CD4-positive, alpha-beta T cell treated with Interferon gamma for 1 hour (primary cell): ENCODE data around the gene ISL2.

Experiments used
- DNase-seq: peaks from one replicate; pipeline ENCODE4 v3.0.0-alpha.2; 2020

The ISL2 gene

DNA sequence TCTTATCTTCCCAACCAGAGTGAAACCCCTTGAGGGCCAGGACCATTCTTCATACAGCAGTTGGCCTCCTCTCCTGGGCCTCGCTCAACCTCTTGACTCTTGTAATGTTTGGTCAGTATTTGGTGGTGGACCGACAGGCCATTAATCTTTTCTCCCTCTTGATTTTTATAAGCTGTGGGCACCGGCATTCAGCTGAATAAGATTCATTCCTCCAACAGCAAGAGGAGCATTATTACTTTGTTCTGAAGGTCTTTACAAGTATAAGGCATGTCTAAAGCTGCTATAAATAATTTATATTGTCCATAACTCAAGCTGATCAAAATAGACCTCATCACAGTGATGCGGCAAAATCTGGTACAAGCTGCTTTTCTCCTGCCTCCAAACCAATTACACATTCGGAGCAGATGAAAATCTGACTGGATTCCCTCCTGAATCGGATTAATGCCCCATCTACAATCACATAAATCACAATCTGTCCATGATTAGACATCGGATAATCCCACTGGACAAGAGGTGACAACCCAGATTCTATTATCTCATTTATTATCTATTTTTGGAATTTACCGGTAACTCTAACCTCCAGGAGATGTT, 8.4 kb upstream of the ISL2 start:
- DNase-seq = no peak

DNA sequence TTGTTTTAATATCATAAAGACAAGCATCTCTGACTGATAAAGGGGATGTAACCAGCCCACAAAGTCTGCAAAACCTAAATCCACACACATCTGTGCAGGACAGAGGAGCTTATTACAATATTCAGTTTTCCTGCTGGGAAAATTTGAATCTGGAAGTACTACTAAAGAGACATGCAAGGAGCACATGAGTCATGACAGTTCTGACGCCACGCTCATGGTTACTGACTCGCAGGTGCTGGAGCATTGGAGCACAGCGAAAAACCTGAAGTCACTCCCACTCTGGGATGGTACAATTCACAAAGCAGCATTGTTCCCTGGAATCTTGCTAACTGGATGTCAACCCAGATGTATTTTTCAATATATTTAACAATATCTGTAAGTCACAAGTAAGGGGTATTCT, 7.6 kb upstream of the ISL2 start:
- DNase-seq = no peak

DNA sequence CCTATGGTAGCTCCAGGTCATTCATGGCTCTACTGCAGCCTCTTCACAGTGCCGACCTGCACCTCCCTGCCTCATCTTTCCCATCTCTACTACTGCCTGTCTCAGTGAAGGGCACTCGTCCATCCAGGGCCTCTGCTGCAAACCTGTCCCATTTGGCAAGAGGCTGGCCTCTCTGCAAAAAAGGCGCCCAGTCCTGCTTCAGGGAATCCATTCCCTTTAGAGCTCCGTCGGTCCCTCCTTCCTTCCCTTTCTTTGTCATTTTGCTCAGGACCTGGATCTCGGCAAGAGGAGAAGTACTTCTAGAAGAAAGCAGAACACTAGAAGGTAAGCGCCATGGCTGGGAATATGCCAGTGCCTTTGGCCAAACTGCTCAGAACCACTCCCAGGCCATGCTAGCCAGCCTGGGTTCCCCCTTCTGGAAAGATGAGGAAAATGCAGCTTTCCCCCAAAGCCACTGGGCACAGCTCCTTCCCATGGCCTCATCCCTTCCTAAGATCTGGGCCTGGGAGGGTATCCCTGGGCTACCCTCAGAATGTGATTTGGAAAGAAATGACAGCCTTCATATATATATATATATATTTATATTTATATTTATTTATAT, 6.4 kb upstream of the ISL2 start:
- DNase-seq = no peak

DNA sequence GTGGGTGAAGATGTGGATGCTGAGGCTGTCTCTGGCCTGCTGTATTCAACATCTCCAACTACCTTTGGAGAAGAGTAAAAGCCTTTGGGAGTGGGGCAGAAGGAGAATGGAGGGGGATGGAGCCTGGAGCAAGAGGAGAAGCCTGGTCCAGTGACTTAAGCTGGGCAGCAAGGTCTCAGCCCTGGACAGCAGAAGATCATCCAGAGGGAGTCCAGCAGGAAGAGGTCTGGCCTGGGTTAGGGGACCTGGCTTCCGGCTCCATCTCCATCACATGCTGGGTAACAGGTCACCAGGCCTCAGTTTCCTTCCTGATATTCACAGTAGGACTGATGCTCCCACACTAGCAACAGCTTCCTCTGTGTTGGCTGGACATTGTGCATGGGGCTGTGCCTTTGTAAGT, 3.8 kb upstream of the ISL2 start:
- no peak for DNase-seq

DNA sequence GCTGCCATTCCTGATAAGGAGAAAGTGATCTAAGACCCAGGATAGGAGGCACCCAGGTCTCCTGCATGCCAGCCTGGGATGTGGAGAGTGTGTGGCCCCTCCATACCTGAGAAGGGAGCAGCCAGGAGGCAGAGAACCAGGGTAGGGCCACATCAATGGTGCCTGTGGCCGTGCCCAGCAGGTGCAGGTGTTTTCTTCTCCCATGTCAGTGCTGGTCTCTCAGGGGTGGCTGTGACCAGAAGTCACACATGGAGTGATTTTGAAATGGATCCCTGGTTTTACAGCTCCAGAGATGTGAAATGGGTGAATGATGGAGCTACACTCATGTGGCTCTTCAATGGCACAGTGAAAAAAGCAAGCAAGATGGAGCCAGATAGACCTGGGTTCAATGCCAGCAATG, 3.3 kb upstream of the ISL2 start:
- DNase-seq = no peak

DNA sequence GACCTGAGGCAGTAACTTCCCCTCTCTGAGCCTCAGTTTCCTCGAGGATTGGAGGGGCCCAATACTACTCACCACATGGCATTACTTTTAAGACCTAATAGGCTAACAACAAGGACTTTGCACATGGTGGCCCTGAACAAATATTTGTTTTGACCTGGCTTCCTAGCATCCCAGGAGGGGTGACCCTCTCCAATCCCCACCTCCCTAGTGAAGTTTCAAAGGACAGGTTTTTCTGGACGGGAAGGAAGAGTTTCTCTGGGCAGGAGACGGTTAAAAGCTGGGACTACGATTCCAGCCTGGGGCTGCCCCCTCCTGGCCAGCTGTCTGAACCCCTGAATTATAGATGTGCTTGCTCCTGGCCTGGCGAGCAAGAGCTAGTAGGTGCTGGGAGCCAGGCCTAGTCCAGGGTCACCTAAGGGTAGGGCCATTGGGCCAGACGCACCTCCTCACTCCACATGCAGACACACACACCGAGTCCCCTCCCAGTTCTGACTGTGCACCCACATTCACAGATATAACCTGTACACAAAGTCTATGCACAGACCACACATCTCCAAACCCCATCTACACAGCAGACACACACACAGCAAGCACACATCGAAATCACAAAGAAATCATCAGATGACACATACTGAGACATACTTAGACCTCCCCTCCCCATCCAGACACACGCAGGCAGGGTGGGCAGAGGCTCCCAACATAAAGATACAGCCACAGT, 2.7 kb upstream of the ISL2 start:
- no peak for DNase-seq

DNA sequence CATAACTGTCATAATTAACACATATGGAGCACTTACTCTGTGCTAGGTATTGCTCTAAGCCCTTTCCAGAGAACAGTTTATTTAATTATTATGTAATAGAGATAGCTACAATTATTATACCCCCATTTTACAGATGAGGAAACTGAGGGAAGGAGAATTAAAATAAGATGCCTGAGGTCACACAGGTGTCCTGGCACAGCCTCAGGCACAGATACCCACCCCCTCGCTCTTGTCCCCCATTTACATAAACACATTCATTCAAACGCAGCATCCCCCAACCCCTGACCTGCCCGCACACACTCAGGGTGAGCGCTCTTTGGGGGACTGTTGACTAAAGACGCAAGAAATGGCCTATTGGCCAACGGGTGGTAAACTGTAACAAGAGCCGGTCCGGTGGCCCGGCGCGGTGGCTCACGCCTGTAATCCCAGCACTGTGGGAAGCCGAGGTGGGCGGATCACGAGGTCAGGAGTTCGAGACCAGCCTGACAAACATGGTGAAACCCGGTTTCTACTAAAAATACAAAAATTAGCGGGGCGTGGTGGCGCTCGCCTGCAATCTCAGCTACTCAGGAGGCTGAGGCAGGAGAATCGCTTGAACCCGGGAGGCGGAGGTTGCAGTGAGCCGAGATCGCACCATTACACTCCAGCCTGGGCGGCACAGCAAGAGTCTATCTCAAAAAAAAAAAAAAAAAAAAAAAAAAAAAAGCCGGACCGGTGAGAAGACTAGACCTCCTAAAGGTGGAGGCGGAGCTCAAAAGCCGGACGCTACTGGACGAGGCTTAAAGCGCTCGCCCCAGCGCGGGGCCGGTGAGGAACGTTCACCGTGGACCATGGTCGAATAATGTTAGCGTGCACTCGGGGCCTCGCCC, 1.9 kb upstream of the ISL2 start:
- DNase-seq = no peak

DNA sequence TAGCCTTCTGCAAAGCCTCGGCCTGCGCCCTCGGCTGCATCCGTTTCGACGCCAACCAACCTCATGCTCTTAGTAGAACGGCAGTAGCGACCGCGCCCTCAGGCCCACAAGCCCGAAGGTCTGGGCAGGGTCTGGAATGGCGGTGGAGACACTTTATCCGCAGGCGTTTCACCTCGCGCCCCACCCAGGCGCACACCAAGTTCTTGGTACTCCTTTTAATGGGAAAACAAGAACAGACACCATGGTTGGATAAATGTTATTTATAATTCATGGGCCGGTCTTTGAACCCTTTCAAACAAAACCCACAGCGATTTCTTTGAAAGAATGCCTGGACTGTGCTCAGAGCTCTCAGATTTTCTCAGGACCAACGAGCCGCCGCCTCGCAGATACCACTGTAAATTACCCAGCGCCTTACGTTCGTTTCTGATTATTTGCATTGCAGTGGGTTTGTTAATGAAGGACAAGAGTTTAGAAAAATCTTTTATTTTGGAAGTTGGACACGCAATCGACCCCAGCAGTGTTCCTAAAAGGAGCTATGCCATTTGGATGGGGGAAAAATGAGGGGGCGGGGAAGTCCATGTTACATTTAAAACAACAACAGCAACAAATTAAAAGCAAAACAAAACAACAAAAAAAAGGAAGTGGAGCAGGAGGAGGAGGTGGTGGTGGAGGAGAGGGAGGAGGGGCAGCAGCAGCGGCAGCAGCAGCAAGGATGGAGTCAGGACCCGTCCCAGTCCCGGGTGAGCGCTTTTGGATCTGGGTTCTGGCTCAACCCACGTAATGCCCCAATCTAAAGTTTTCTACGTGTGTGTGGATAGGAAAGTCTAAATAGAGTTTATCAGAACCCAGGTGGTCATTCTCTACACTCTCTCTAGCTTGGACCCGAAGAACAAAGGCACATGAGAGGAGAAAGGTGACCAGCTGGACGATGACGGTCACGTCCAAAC, 993 bp upstream of the ISL2 start:
- no peak for DNase-seq

DNA sequence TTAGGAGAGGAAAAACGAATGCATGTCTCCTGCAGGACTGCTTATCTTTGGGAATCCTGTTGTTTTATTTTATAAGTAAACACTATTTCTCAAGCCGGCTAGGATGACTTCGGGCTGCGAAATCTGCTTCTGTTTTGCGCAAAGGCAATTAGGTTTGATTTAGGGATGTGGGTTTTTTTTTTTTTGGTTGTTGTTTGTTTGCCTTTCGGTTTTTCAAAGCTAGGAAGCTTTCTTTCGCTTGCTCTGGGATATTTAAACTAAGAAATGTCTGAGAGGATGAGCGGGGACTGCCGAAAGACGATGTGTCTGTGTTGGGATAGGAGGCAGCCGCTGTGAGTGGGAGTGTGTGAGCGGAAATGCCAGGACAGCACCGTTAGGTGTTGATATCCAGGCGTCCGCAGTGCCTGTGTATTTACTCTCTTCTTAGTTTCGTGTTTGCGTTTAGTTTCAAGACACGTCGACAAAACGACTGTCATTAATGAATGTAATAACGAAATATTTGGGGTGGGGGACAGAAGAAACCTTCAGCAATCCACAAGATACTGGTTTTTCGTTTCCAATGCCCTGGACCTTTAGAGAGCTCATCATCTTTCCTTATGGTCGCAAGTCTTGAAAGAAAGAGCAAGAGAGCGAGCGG, 604 bp downstream of the ISL2 start:
- DNase-seq = no peak

DNA sequence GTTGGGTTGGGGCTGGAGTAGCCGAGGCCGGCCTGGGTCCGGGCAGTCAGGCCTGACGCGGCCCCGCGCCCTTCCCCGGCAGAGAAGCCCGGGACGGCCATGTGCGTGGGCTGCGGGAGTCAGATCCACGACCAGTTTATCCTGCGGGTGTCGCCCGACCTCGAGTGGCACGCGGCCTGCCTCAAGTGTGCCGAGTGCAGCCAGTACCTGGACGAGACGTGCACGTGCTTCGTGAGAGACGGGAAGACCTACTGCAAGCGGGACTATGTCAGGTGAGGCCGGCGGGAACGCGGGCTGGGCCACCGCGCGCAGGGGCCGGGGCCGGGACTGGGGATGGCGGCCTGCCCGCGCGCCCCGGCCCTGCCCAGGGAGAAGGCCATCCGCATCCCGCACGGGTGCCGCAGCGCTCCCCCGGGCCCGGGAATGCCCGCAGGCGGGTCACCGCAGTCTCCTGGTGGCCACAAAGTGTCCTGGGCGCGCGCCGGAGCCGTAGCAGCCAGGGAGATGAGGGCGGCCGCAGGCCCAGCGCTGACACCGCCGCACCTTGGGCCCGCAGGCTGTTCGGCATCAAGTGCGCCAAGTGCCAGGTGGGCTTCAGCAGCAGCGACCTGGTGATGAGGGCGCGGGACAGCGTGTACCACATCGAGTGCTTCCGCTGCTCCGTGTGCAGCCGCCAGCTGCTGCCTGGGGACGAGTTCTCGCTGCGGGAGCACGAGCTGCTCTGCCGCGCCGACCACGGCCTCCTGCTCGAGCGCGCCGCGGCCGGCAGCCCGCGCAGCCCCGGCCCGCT, 1.3 kb downstream of the ISL2 start:
- DNase-seq = no peak

DNA sequence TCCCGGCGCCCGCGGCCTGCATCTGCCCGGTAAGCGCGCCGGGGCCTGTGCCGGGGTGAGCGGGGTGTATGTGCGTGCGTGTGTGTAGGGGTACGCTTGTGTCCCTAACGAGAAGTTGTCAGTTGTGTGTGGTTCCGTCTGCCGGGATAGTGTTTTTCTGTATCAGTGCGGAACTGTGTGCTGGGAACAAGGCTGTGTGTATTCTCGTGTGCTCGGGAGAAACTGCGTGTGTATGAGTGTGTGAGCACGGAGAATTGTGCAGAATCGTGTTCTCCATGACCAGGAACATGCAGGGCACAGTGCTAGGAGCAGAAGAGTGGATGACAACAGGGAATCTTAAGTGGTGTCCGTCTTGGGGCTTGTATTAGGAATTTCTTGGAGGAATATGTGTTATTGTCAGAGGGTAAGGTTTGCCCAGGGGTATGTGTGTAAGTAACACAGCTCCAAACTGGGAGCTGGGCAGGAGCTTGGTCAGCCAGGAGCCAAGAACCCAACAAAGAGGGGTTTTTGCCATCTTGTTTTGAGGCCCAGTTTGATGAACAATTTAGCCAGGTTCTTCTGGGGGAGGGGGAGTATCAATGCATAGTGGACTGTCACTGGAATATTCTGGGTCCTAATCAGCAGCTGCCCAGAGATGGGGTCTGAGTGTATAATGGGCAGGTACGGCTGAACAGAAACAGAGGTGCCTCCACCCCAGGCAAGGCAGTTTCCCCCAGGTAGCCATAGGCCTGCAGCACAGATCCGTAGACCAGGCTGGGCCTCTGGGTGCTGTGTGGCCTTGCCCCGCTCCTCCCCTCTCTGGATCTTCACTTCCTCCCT, 2.1 kb downstream of the ISL2 start:
- no peak for DNase-seq

DNA sequence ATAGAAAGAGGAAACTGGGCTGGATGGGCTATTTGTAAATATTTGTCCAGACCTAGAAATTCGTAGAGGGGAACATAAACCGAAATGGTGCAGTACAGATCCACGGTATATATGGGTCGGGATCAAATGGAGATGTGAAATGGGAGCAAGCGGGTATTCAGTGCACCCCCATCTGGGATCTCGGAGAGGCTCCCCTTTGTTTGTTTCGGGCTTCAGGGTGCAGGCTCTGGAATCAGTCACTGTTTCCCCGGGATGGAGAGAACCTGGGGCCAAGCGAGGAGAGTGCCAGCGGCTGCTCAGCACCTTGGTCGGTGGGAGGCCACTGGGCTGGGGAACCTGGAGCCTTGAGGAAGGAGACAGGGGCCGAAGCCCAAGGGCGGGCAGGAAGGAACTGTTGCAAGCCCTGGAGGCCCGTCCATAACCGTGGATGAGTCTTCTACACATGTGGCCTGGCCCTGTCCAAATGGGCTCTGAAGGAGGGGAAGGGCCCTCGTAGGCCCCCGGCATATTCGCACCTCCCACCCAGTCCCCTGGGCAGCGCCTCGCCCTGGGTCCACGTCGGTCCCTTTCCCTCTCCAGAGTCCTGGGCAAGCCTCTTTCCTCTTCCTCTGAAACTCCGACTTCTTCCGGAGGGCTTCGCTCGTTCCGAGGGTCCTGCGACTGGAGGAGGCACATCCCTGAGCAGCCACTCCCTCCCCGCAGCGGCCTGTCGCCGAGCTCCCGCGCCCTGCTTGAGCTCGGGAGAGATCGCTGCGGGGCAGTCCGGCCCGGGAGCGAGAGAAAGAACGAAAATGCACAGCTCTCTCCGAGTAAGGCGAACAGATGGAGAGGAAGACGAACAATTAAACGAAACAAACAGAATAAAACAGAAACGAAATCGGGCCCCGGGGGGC, 3.0 kb downstream of the ISL2 start:
- no peak for DNase-seq

DNA sequence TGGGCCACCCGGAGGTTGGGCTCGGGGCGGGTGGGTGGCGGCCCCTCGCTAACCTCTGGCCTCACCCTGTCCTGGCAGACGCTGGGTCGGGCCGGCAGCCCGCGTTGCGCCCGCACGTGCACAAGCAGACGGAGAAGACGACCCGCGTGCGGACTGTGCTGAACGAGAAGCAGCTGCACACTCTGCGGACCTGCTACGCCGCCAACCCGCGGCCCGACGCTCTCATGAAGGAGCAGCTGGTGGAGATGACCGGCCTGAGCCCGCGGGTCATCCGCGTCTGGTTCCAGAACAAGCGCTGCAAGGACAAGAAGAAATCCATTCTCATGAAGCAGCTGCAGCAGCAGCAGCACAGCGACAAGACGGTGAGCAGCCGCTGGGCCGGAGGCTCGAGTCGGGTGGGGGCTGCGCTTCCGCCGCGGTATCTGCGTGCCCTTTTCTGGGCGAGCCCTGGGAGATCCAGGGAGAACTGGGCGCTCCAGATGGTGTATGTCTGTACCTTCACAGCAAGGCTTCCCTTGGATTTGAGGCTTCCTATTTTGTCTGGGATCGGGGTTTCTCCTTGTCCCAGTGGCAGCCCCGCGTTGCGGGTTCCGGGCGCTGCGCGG, 3.7 kb downstream of the ISL2 start:
- DNase-seq = no peak

DNA sequence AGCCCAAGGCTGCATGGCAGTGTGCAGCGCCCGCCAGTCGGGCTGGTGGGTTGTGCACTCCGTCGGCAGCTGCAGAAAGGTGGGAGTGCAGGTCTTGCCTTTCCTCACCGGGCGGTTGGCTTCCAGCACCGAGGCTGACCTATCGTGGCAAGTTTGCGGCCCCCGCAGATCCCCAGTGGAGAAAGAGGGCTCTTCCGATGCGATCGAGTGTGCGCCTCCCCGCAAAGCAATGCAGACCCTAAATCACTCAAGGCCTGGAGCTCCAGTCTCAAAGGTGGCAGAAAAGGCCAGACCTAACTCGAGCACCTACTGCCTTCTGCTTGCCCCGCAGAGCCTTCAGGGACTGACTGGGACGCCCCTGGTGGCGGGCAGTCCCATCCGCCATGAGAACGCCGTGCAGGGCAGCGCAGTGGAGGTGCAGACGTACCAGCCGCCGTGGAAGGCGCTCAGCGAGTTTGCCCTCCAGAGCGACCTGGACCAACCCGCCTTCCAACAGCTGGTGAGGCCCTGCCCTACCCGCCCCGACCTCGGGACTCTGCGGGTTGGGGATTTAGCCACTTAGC, 4.3 kb downstream of the ISL2 start:
- DNase-seq = peak; percentile 44

DNA sequence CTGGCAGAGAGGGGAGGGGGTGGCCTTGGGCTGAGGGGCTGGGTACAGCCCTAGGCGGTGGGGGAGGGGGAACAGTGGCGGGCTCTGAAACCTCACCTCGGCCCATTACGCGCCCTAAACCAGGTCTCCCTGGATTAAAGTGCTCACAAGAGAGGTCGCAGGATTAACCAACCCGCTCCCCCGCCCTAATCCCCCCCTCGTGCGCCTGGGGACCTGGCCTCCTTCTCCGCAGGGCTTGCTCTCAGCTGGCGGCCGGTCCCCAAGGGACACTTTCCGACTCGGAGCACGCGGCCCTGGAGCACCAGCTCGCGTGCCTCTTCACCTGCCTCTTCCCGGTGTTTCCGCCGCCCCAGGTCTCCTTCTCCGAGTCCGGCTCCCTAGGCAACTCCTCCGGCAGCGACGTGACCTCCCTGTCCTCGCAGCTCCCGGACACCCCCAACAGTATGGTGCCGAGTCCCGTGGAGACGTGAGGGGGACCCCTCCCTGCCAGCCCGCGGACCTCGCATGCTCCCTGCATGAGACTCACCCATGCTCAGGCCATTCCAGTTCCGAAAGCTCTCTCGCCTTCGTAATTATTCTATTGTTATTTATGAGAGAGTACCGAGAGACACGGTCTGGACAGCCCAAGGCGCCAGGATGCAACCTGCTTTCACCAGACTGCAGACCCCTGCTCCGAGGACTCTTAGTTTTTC, 4.9 kb downstream of the ISL2 start:
- DNase-seq = no peak

DNA sequence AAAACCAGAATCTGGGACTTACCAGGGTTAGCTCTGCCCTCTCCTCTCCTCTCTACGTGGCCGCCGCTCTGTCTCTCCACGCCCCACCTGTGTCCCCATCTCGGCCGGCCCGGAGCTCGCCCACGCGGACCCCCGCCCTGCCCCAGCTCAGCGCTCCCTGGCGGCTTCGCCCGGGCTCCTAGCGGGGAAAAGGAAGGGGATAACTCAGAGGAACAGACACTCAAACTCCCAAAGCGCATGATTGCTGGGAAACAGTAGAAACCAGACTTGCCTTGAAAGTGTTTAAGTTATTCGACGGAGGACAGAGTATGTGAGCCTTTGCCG, 5.4 kb downstream of the ISL2 start:
- DNase-seq = no peak

DNA sequence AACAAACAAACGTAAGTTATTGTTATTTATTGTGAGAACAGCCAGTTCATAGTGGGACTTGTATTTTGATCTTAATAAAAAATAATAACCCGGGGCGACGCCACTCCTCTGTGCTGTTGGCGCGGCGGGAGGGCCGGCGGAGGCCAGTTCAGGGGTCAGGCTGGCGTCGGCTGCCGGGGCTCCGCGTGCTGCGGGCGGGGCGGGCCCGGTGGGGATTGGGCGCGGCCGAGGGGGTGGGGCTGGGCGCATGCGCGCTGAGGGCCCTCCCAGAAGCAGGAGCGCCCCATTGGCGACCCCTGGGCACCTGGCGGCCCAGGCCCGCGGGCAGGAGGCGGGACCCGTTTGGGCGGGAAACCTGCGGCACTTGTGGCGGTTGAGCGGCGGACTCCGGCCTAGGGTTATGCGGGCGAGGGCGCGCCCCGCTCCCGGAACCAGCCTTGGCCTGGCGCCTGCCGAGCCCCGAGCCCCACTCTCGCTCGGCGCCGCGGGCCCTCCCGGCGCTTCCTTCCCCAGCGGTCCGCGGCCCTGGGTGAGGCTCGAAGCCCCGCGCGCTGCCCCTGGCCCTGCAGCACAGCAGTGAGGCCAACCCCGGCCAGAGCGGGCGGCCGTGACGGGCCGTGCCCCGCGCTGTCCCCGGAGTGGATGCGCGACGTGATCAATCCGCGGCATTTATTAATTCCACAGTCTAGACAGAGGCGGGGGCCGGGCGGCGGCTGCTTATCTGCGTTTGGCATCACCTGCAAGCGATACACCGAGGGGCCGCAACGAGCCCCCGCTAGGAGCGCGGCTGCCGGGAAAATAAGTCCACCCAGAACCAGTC, 6.0 kb downstream of the ISL2 start:
- no peak for DNase-seq
